A673 (cell line): ENCODE measurements around the gene POU2F2.

Experiments
- EZH2 ChIP-seq: fragments of 200-600 bp; sonication (generic); IDR thresholded peaks from 2 replicates; pipeline ENCODE4 v1.6.1; 2017; ENCODE audit warnings: borderline replicate concordance, low read depth, mild to moderate bottlenecking, mixed read lengths, antibody characterized with exemption, low read length; ENCODE audit not compliant: poor library complexity, severe bottlenecking
- TF ChIP-seq, protein P1 (sequence below): fragments of 300-800, 200-600 bp; sonication (generic); conservative IDR thresholded peaks from 2 replicates; pipeline ENCODE4 v1.5.1; 2017; ENCODE audit warnings: low read depth, mild to moderate bottlenecking, antibody characterized with exemption, low read length, moderate library complexity, mixed read lengths

DNA sequence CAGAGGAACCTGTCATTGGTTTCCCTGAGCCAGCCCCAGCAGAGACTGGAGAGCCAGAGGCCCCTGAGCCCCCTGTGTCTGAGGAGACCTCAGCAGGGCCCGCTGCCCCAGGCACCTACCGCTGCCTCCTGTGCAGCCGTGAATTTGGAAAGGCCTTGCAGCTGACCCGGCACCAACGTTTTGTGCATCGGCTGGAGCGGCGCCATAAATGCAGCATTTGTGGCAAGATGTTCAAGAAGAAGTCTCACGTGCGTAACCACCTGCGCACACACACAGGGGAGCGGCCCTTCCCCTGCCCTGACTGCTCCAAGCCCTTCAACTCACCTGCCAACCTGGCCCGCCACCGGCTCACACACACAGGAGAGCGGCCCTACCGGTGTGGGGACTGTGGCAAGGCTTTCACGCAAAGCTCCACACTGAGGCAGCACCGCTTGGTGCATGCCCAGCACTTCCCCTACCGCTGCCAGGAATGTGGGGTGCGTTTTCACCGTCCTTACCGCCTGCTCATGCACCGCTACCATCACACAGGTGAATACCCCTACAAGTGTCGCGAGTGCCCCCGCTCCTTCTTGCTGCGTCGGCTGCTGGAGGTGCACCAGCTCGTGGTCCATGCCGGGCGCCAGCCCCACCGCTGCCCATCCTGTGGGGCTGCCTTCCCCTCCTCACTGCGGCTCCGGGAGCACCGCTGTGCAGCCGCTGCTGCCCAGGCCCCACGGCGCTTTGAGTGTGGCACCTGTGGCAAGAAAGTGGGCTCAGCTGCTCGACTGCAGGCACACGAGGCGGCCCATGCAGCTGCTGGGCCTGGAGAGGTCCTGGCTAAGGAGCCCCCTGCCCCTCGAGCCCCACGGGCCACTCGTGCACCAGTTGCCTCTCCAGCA is 52.1 kb downstream of the POU2F2 start:
- TF ChIP-seq, protein P1, sequence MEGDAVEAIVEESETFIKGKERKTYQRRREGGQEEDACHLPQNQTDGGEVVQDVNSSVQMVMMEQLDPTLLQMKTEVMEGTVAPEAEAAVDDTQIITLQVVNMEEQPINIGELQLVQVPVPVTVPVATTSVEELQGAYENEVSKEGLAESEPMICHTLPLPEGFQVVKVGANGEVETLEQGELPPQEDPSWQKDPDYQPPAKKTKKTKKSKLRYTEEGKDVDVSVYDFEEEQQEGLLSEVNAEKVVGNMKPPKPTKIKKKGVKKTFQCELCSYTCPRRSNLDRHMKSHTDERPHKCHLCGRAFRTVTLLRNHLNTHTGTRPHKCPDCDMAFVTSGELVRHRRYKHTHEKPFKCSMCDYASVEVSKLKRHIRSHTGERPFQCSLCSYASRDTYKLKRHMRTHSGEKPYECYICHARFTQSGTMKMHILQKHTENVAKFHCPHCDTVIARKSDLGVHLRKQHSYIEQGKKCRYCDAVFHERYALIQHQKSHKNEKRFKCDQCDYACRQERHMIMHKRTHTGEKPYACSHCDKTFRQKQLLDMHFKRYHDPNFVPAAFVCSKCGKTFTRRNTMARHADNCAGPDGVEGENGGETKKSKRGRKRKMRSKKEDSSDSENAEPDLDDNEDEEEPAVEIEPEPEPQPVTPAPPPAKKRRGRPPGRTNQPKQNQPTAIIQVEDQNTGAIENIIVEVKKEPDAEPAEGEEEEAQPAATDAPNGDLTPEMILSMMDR = no peak
- TF ChIP-seq EZH2 = no peak
